GM23338 (cell line): Measurements from ENCODE around the gene KRTAP4-16.

Experiments used
- CREB1 ChIP-seq: fragments of 250-450 bp; sonication (Bioruptor Pico); IDR thresholded peaks from 2 replicates; pipeline ENCODE4 v1.5.0; 2020; ENCODE audit warnings: low read depth, mild to moderate bottlenecking, moderate library complexity
- CTCF ChIP-seq, 2 experiments: fragments of 200-600 bp in 1 of 2; sonication (generic) in 1 of 2; conservative IDR thresholded peaks; 2 replicates each; pipeline versions ENCODE4 v1.5.1 to v1.6.1; 2016 to 2017; ENCODE audit warnings: antibody characterized with exemption in 2 of 2, low read depth in 2 of 2, mild to moderate bottlenecking in 2 of 2, moderate library complexity in 1 of 2
- ETS1 ChIP-seq: IDR thresholded peaks from 2 replicates; pipeline ENCODE4 v1.6.1; 2016; ENCODE audit warnings: antibody characterized with exemption
- EZH2 ChIP-seq: fragments of 200-600 bp; sonication (generic); IDR thresholded peaks from one replicate; pipeline ENCODE4 v1.8.0; 2017; ENCODE audit warnings: antibody characterized with exemption, mild to moderate bottlenecking, low read depth; ENCODE audit not compliant: unreplicated experiment
- EZH2phosphoT487 ChIP-seq: fragments of 200-600 bp; sonication (generic); IDR thresholded peaks from one replicate; pipeline ENCODE4 v1.8.1; 2018; ENCODE audit warnings: antibody characterized with exemption; ENCODE audit not compliant: unreplicated experiment
- JUNB ChIP-seq: IDR thresholded peaks from one replicate; pipeline ENCODE4 v1.6.1; 2016; ENCODE audit warnings: antibody characterized with exemption; ENCODE audit not compliant: unreplicated experiment
- POLR2AphosphoS5 ChIP-seq: IDR thresholded peaks from 2 replicates; pipeline ENCODE4 v1.6.1; 2016; ENCODE audit warnings: antibody characterized with exemption, low read depth
- REST ChIP-seq: IDR thresholded peaks from one replicate; pipeline ENCODE4 v1.6.1; 2018; ENCODE audit warnings: antibody characterized with exemption; ENCODE audit not compliant: unreplicated experiment
- STAT1 ChIP-seq: IDR thresholded peaks from one replicate; pipeline ENCODE4 v1.6.1; 2016; ENCODE audit warnings: antibody characterized with exemption; ENCODE audit not compliant: unreplicated experiment
- ZNF114 ChIP-seq: fragments of 250-450 bp; sonication (Bioruptor Pico); IDR thresholded peaks from 2 replicates; pipeline ENCODE4 v1.5.0; 2020; ENCODE audit warnings: mild to moderate bottlenecking, moderate library complexity
- ZNF331 ChIP-seq: fragments of 250-450 bp; sonication (Bioruptor Pico); IDR thresholded peaks from 2 replicates; pipeline ENCODE4 v1.5.0; 2020; ENCODE audit warnings: low read depth, mild to moderate bottlenecking, moderate library complexity

- TF ChIP-seq POLR2AphosphoS5 (no peak), CTCF (conservative IDR thresholded peaks at IDR 0.05; ENCODE audit: low read depth in 2 of 2) (no peak), CREB1 (CRISPR knock-in tag) (no peak), EZH2 (no peak), JUNB (no peak), REST (no peak), ETS1 (no peak), ZNF114 (no peak), STAT1 (no peak), EZH2phosphoT487 (no peak), ZNF331 (CRISPR knock-in tag) (no peak)
These were observed 42.8 kb upstream of the KRTAP4-16 start for GRCh38 chr17:41144846-41145245.
